ENCODE data around the gene WDR83. TPM values are rescaled to one million over a fixed set of nuclear protein-coding genes. Genes with fewer than 3 reads are reported as not detected.
"Not testable (repeated sequence)": the region's sequence is repeated elsewhere in the genome, so short reads cannot be mapped to it uniquely, and the experiment has no call there.

The WDR83 gene
- total and polyA plus RNA-seq, 2 experiments from 2014 or later: 9.4 to 13.1 TPM

DNA sequence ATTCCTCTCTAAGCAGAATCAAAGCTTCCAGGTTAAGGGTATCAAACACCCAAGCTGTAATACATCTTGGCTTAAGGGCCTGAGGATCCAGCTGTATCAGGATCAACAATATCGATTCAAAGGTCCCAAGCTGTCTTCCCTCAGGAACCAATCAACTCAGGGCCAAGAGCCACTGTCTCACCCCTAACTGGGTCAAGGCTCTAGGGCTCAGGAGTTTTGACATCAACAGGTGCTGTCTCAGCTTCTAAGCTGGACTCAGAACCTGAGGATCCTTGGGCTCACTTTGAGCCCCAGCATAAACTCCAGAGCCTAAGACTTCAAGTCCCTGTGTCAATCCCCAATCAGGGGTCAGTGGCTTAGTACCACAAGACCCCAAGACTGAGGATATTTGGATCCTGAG, 28.9 kb downstream of the WDR83 start:
- Histone ChIP-seq H3F3A (ENCODE audit: insufficient read depth) (peaks cover 24% of the 10 kb centered on the region; the same call in 1 of the 2 replicates), H3K4me3 (peak overlapping the region; percentile 75), H3K27me3 (replicated peaks; ENCODE audit: insufficient read depth) (no peaks in the 10 kb centered on the region), H3K9me2 (ENCODE audit: insufficient read depth) (no peaks in the 10 kb centered on the region), H3K4me2 (ENCODE audit: unreplicated experiment) (peak overlapping the region; percentile 75), H3K27ac (no peak overlapping the region), H4K20me1 (ENCODE audit: insufficient read depth) (no peaks in the 10 kb centered on the region), H3K9ac (peak overlapping the region; percentile 85), H3K79me2 (ENCODE audit: insufficient read depth) (peaks cover 7% of the 10 kb centered on the region), H2AFZ (peak overlapping the region; percentile 83; the same call in 1 of the 2 replicates), H3K36me3 (ENCODE audit: low read depth) (no peaks in the 10 kb centered on the region), H3K9me3 (ENCODE audit: low read depth) (no peaks in the 10 kb centered on the region), H3K4me1 (ENCODE audit: insufficient read depth) (peaks cover 7% of the 10 kb centered on the region; the same call in 1 of the 2 replicates)
- TF ChIP-seq EZH2phosphoT487 (IDR thresholded peaks at IDR 0.05; ENCODE audit: insufficient read depth, low read depth) (no peak), EZH2 (IDR thresholded peaks at IDR 0.05; ENCODE audit: insufficient read depth, poor library complexity, severe bottlenecking) (no peak)
- no peak for DNase-seq
- in situ Hi-C loops (cut with MboI): no loop called here
- 95 to 100% methylated on average over 1 of the region's 1 CpG for WGBS, 2 experiments (ENCODE audit: low coverage in 1 of 2, low lambda C conversion rate in 2 of 2, missing lambda C conversion rate in 2 of 2)

DNA sequence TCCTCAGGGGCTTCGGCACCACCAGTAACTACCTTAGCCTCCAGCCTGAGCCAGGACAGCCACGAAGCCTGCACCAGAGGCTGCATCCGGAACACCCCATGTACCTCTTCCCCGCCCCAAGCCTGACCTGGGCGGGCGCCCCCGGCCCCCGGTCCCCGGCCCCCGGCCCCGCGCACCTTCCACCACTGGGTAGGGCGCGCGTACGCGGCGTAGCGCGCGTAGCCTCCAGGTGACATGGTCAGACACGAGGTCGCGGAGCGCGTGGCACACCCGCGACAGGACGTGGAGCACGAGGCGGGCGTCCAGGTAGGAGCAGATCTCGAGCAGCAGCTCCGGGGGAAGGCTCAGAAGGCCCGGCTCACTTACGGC, 29.4 kb downstream of the WDR83 start:
- Histone ChIP-seq H3K79me2 (ENCODE audit: insufficient read depth) (peaks cover 7% of the 10 kb centered on the region), H3K36me3 (ENCODE audit: low read depth) (no peaks in the 10 kb centered on the region; the same call in 1 of the 2 replicates), H4K20me1 (ENCODE audit: insufficient read depth) (no peaks in the 10 kb centered on the region), H3K9ac (peak overlapping the region; percentile 85), H3K9me3 (ENCODE audit: low read depth) (no peaks in the 10 kb centered on the region), H3K4me1 (ENCODE audit: insufficient read depth) (peaks cover 7% of the 10 kb centered on the region; the same call in 1 of the 2 replicates), H3K27me3 (replicated peaks; ENCODE audit: insufficient read depth) (no peaks in the 10 kb centered on the region), H3K4me3 (peak overlapping the region; percentile 75), H2AFZ (peak overlapping the region; percentile 83), H3F3A (ENCODE audit: insufficient read depth) (peaks cover 24% of the 10 kb centered on the region; the same call in 1 of the 2 replicates), H3K9me2 (ENCODE audit: insufficient read depth) (no peaks in the 10 kb centered on the region), H3K4me2 (ENCODE audit: unreplicated experiment) (peak overlapping the region; percentile 75), H3K27ac (peak overlapping the region; percentile 58; the same call in 1 of the 2 replicates)
- 8 to 10% methylated on average over 18 to 36 of the region's 36 CpGs for WGBS, 2 experiments (ENCODE audit: low coverage in 1 of 2, low lambda C conversion rate in 2 of 2, missing lambda C conversion rate in 2 of 2)
- no peak for TF ChIP-seq EZH2 (IDR thresholded peaks at IDR 0.05; ENCODE audit: insufficient read depth, poor library complexity, severe bottlenecking)
- no peak for TF ChIP-seq EZH2phosphoT487 (IDR thresholded peaks at IDR 0.05; ENCODE audit: insufficient read depth, low read depth)
- DNase-seq: no peak
- in situ Hi-C loops (cut with MboI): no loop called here

DNA sequence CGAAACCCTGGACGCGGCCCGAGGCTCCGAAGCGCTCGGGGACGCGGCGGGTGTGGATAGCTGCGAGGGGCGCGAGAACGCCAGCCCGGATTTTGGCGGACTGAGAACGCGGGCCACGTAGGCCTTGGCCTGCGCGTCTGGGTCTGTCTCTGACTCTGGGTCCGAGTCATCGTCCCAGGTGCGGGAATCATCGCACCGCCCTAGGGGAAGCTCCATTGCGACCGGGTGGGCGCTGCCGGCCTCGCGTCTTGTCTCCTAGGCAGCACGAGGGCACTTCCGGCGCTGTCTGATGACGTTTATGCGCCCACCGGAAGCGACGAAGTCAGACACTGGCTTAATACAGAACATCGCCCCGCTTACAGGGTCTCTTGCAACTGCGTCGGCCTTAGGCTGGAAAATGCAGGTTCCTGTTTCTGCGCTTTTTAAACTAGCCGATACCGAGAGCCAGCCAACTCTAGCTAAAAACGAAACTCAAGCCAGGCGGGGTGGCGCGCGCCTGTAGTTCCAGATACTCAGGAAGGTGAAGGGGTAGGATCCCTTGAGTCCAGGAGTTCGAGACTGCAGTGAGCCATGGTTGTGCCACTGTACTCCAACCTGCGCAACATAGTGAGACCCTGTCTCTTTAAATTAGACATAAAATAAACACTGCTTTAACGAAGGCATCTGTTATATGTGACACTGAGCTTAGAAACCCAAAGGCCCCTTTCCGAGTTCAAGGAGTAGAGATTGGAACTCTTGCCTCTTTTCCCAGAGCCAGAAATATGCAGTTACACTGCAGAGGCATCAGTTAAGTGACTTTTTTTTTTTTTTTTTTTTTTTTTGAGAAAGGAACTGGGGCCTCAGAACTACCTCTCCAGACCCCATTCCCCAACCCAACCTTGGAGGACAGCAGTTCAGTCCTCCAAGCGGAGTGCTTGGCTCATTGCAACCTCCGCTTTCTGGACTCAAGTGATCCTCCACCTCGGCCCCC, 30.0 kb downstream of the WDR83 start, which contains the start of gene FBXW9:
Gene FBXW9 (minus strand): TSS at position 266 of the 970 bp plus-strand sequence. CDS start 50 bp downstream, at position 216.
- peak within 1 kb of the TSS; percentile 75 for H3K4me3 ChIP-seq
- H3K36me3 ChIP-seq (ENCODE audit: low read depth): no peaks in the 10 kb centered on the region; the same call in 1 of the 2 replicates
- 8% methylated on average over 48 to 59 of the region's 59 CpGs for WGBS, 2 experiments (ENCODE audit: low coverage in 1 of 2, low lambda C conversion rate in 2 of 2, missing lambda C conversion rate in 2 of 2)
- no peaks in the 10 kb centered on the region for H3K9me2 ChIP-seq (ENCODE audit: insufficient read depth)
- peak within 1 kb of the TSS; percentile 75 for H3K4me2 ChIP-seq (ENCODE audit: unreplicated experiment)
- peaks cover 24% of the 10 kb centered on the region; the same call in 1 of the 2 replicates for H3F3A ChIP-seq (ENCODE audit: insufficient read depth)
- peaks cover 7% of the 10 kb centered on the region; the same call in 1 of the 2 replicates for H3K4me1 ChIP-seq (ENCODE audit: insufficient read depth)
- DNase-seq: peak; percentile 91
- H3K9me3 ChIP-seq (ENCODE audit: low read depth): no peaks in the 10 kb centered on the region
- peak within 1 kb of the TSS; percentile 85 for H3K9ac ChIP-seq
- peak within 1 kb of the TSS; percentile 58 for H3K27ac ChIP-seq
- H4K20me1 ChIP-seq (ENCODE audit: insufficient read depth): no peaks in the 10 kb centered on the region
- H2AFZ ChIP-seq: peak within 1 kb of the TSS; percentile 83
- H3K79me2 ChIP-seq (ENCODE audit: insufficient read depth): peaks cover 7% of the 10 kb centered on the region
- no peaks in the 10 kb centered on the region for H3K27me3 ChIP-seq (replicated peaks; ENCODE audit: insufficient read depth)
- TF ChIP-seq EZH2phosphoT487 (IDR thresholded peaks at IDR 0.05; ENCODE audit: insufficient read depth, low read depth) (no peak), EZH2 (IDR thresholded peaks at IDR 0.05; ENCODE audit: insufficient read depth, poor library complexity, severe bottlenecking) (no peak)
- in situ Hi-C loops (cut with MboI): no loop called here

DNA sequence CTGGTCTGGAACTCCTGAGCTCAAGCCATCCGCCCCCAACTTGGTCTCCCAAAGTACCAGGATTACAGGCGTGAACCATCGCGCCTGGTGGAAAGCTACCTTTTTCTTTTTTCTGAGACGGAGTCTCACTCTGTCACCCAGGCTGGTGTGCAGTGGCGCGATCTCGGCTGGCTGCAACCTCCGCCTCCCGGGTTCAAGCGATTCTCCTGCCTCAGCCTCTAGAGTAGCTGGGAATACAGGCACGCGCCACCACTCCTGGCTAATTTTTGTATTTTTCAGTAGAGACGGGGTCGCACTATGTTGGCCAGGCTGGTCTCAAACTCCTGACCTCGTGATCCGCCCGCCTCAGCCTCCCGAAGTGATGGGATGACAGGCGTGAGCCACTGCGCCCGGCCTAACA, 30.8 kb downstream of the WDR83 start:
- H3K4me2 ChIP-seq (ENCODE audit: unreplicated experiment): peak overlapping the region; percentile 75
- H3K27ac ChIP-seq; H3K79me2 ChIP-seq (ENCODE audit: insufficient read depth); H3K9ac ChIP-seq; H3K9me3 ChIP-seq (ENCODE audit: low read depth); H3K4me3 ChIP-seq; in situ Hi-C loops (cut with MboI); H3K9me2 ChIP-seq (ENCODE audit: insufficient read depth); H3K36me3 ChIP-seq (ENCODE audit: low read depth); H3K4me1 ChIP-seq (ENCODE audit: insufficient read depth); H2AFZ ChIP-seq; DNase-seq; H4K20me1 ChIP-seq (ENCODE audit: insufficient read depth); H3K27me3 ChIP-seq (replicated peaks; ENCODE audit: insufficient read depth): not testable (repeated sequence)
- 91 to 93% methylated on average over 20 to 22 of the region's 22 CpGs for WGBS, 2 experiments (ENCODE audit: low coverage in 1 of 2, low lambda C conversion rate in 2 of 2, missing lambda C conversion rate in 2 of 2)
- peaks cover 24% of the 10 kb centered on the region; the same call in 1 of the 2 replicates for H3F3A ChIP-seq (ENCODE audit: insufficient read depth)
